GM19035 (cell line): ENCODE measurements around the gene POLR3E.

Experiments used
- ATAC-seq: cut with Tn5 transposase; IDR thresholded peaks from one replicate; pipeline ENCODE4 v1.9.1; 2021; ENCODE audit not compliant: unreplicated experiment

The POLR3E gene

GRCh38 chr16:22315979-22316378 lies 18.8 kb downstream of the POLR3E start:
- no peak for ATAC-seq

- ATAC-seq, result no peak
These were observed 19.2 kb downstream of the POLR3E start for GRCh38 chr16:22316411-22316811.

- ATAC-seq, result no peak
These were observed 19.9 kb downstream of the POLR3E start for GRCh38 chr16:22317001-22317530.

GRCh38 chr16:22317625-22318024 lies 20.4 kb downstream of the POLR3E start:
- no peak for ATAC-seq

GRCh38 chr16:22318690-22319358 lies 21.6 kb downstream of the POLR3E start:
- no peak for ATAC-seq

- ATAC-seq, result no peak
These were observed 23.5 kb downstream of the POLR3E start for GRCh38 chr16:22320572-22321339.

GRCh38 chr16:22321340-22322001 lies 24.3 kb downstream of the POLR3E start:
- no peak for ATAC-seq

GRCh38 chr16:22322021-22322471 lies 24.8 kb downstream of the POLR3E start:
- no peak for ATAC-seq

- ATAC-seq, result no peak
These were observed 25.5 kb downstream of the POLR3E start for GRCh38 chr16:22322741-22323140.

- no peak for ATAC-seq
These were observed 26.2 kb downstream of the POLR3E start for GRCh38 chr16:22323173-22323958.

- ATAC-seq, result no peak
These were observed 27.0 kb downstream of the POLR3E start for GRCh38 chr16:22323959-22324786.

- no peak for ATAC-seq
These were observed 27.8 kb downstream of the POLR3E start for GRCh38 chr16:22324787-22325597.

- no peak for ATAC-seq
These were observed 28.6 kb downstream of the POLR3E start for GRCh38 chr16:22325598-22326368.

- no peak for ATAC-seq
These were observed 29.1 kb downstream of the POLR3E start for GRCh38 chr16:22326369-22326652.

- no peak for ATAC-seq
These were observed 29.7 kb downstream of the POLR3E start for GRCh38 chr16:22326771-22327445.

- ATAC-seq, result no peak
These were observed 30.2 kb downstream of the POLR3E start for GRCh38 chr16:22327446-22327775.

- ATAC-seq, result no peak
These were observed 31.0 kb downstream of the POLR3E start for GRCh38 chr16:22328081-22328725.

GRCh38 chr16:22329199-22329695 lies 32.0 kb downstream of the POLR3E start:
- no peak for ATAC-seq
